ENCODE results near the gene CRY2.

- TF ChIP-seq POLR2A (IDR thresholded peaks at IDR 0.05), result no peak
- no peak for TF ChIP-seq CTCF (IDR thresholded peaks at IDR 0.05)
Observed at GRCh38 chr11:45839204-45839603, 8.1 kb upstream of the CRY2 start.
